Measurements from ENCODE around the gene CA10. TPM values are rescaled to one million over a fixed set of nuclear protein-coding genes. Genes with fewer than 3 reads are reported as not detected.

The CA10 gene
- total RNA-seq, 6 experiments from 2014 or later, result not detected

GRCh38 chr17:51683291-51683690 lies 475.2 kb downstream of the CA10 start:
- no peak for DNase-seq
- Histone ChIP-seq H3K36me3 (no peaks in the 10 kb centered on the region), H3K27me3 (no peaks in the 10 kb centered on the region), H3K4me1 (no peaks in the 10 kb centered on the region), H3K4me3 (no peak overlapping the region), H3K9me3 (no peaks in the 10 kb centered on the region), H3K27ac (no peak overlapping the region)
- WGBS (ENCODE audit: insufficient coverage, low coverage, low lambda C conversion rate, missing lambda C conversion rate), result 65% methylated on average over 10 of the region's 10 CpGs
- intact Hi-C loops (cut with DNase I), result no loop called here
- no peak for TF ChIP-seq CTCF (IDR thresholded peaks at IDR 0.05)
- TF ChIP-seq POLR2A (IDR thresholded peaks at IDR 0.05), result no peak
- ATAC-seq, result no peak

GRCh38 chr17:51682115-51682514 lies 476.4 kb downstream of the CA10 start:
- no peaks in the 10 kb centered on the region for H3K9me3 ChIP-seq
- H3K4me1 ChIP-seq, result no peaks in the 10 kb centered on the region
- intact Hi-C loops (cut with DNase I), result no loop called here
- WGBS (ENCODE audit: insufficient coverage, low coverage, low lambda C conversion rate, missing lambda C conversion rate), result 59% methylated on average over 5 of the region's 5 CpGs
- H3K4me3 ChIP-seq, result no peak overlapping the region
- TF ChIP-seq CTCF (IDR thresholded peaks at IDR 0.05) (no peak), POLR2A (IDR thresholded peaks at IDR 0.05) (no peak)
- no peaks in the 10 kb centered on the region for H3K36me3 ChIP-seq
- no peak overlapping the region for H3K27ac ChIP-seq
- ATAC-seq, result no peak
- no peaks in the 10 kb centered on the region for H3K27me3 ChIP-seq
- no peak for DNase-seq

GRCh38 chr17:51677875-51678274 lies 480.6 kb downstream of the CA10 start:
- H3K36me3 ChIP-seq, result no peaks in the 10 kb centered on the region
- no peak overlapping the region for H3K4me3 ChIP-seq
- H3K27me3 ChIP-seq, result no peaks in the 10 kb centered on the region
- intact Hi-C loops (cut with DNase I), result no loop called here
- no peaks in the 10 kb centered on the region for H3K9me3 ChIP-seq
- no peak for DNase-seq
- no peak overlapping the region for H3K27ac ChIP-seq
- H3K4me1 ChIP-seq, result no peaks in the 10 kb centered on the region
- TF ChIP-seq POLR2A (IDR thresholded peaks at IDR 0.05), result no peak
- no peak for TF ChIP-seq CTCF (IDR thresholded peaks at IDR 0.05)
- WGBS (ENCODE audit: insufficient coverage, low coverage, low lambda C conversion rate, missing lambda C conversion rate), result 100% methylated on average over 1 of the region's 1 CpG
- ATAC-seq, result no peak

- ATAC-seq (no peak), DNase-seq (no peak)
- TF ChIP-seq CTCF (IDR thresholded peaks at IDR 0.05) (no peak), POLR2A (IDR thresholded peaks at IDR 0.05) (no peak)
These were observed 481.6 kb downstream of the CA10 start for GRCh38 chr17:51676691-51677487.

More at GRCh38 chr17:51676691-51677487, 481.6 kb downstream of the CA10 start:
- 57% methylated on average over 4 of the region's 5 CpGs for WGBS (ENCODE audit: insufficient coverage, low coverage, low lambda C conversion rate, missing lambda C conversion rate)
- no peaks in the 10 kb centered on the region for H3K27me3 ChIP-seq
- H3K36me3 ChIP-seq, result no peaks in the 10 kb centered on the region
- H3K9me3 ChIP-seq, result no peaks in the 10 kb centered on the region
- H3K27ac ChIP-seq, result no peak overlapping the region
- no peaks in the 10 kb centered on the region for H3K4me1 ChIP-seq
- intact Hi-C loops (cut with DNase I), result no loop called here
- no peak overlapping the region for H3K4me3 ChIP-seq

All from right lobe of liver (tissue), 6 donors.